ENCODE measurements around the gene APBA1.

The APBA1 gene

GRCh38 chr9:69460012-69460411 lies 212.2 kb downstream of the APBA1 start:
- TF ChIP-seq CTCF (IDR thresholded peaks at IDR 0.05; ENCODE audit: low read depth, low read length) = no peak
- no peak for DNase-seq (ENCODE audit: extremely low read depth, low read depth)

- TF ChIP-seq CTCF (IDR thresholded peaks at IDR 0.05; ENCODE audit: low read depth, low read length) = no peak
These were observed 214.0 kb downstream of the APBA1 start for GRCh38 chr9:69458176-69458575.

GRCh38 chr9:69456201-69456600 lies 216.0 kb downstream of the APBA1 start:
- DNase-seq (ENCODE audit: extremely low read depth, low read depth) = no peak
- no peak for TF ChIP-seq CTCF (IDR thresholded peaks at IDR 0.05; ENCODE audit: low read depth, low read length)

More at GRCh38 chr9:69458176-69458575, 214.0 kb downstream of the APBA1 start:
- no peak for DNase-seq (ENCODE audit: extremely low read depth, low read depth)

GRCh38 chr9:69455311-69455710 lies 216.9 kb downstream of the APBA1 start:
- no peak for DNase-seq (ENCODE audit: extremely low read depth, low read depth)
- no peak for TF ChIP-seq CTCF (IDR thresholded peaks at IDR 0.05; ENCODE audit: low read depth, low read length)

GRCh38 chr9:69454321-69454720 lies 217.8 kb downstream of the APBA1 start:
- TF ChIP-seq CTCF (IDR thresholded peaks at IDR 0.05; ENCODE audit: low read depth, low read length) = no peak
- DNase-seq (ENCODE audit: extremely low read depth, low read depth) = no peak

- DNase-seq (ENCODE audit: extremely low read depth, low read depth) = no peak
- no peak for TF ChIP-seq CTCF (IDR thresholded peaks at IDR 0.05; ENCODE audit: low read depth, low read length)
These were observed 218.4 kb downstream of the APBA1 start for GRCh38 chr9:69453746-69454145.

- TF ChIP-seq CTCF (IDR thresholded peaks at IDR 0.05; ENCODE audit: low read depth, low read length) = no peak
- no peak for DNase-seq (ENCODE audit: extremely low read depth, low read depth)
These were observed 219.9 kb downstream of the APBA1 start for GRCh38 chr9:69452110-69452782.

All from AG09319 (cell line).